ENCODE measurements around the gene RPA3.

Gene RPA3

DNA sequence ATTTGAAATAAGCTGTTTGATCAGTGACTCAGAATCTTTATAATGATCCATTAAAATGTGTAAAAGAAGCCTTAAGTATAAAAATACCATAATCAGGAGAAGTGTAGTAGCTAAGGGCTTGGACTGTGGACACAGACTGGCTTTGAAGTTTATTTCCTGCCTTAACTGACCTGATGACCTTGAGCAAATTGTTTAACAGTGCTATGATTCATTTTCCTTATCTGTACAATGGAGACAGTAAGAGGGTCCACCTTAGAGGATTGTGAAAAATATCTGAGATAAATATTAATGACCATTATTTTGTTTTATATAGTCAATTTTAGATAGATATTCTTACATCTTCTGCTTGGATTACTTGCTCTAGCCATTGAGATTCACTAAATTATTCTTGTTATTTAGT is 13.3 kb upstream of the RPA3 start:
- no peak for DNase-seq

DNA sequence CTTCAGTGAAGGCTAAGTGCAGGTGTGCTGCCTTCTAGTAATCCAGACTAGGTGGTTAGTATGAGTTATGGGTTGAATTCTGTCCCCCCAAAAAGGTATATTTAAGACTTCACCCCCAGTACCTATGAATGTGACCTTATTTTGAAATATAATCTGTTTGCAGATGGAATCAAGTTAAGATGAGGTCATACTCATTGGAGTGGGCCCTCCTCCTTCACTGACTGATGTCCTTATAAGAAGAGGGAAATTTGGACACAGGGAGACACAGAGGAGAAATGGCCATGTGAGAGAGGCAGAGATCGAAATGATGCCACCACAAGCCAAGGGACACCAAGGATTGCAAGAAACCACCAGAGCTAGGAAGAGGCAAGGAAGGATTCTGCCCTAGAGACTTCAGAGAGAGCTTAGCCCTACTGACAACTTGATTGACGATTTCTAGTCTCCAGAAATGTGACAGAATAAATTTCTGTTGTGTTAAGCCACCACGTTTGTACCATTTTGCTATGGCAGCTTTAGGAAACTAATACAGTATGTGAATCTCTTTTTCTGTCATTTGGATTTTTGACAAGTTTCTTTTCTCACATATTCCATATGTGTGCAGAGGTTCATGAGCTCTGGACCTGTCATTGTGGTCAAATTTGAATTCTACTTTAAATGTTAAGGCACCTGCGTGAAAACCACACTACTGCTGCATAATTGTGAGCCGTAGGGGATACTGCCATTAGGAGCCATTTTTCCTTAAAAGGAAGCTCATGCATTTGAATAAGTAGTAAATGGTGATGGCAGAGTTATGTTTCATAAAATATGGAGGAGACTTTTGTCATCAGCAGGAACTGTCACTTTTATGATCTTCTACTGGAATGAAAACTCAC is 2.6 kb upstream of the RPA3 start:
- DNase-seq: no peak

DNA sequence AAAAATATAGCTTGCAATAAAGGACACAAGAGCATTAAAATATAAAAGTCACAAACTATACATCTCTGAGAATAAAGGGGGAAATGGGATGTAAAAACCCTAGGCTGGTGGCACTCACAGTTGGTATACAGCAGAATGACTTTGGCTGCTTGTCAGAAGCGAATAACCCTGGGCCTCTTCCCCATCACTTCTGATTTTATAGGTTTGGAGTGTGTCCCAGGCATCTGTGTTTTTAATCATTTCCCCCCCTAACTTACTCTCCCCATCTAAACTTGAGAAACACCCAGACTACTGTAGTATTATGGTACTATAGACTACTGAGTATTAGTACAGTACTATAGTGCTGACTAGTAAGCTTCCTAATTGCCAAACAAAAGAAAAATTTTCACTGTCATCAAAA is 1.8 kb upstream of the RPA3 start:
- DNase-seq: no peak

DNA sequence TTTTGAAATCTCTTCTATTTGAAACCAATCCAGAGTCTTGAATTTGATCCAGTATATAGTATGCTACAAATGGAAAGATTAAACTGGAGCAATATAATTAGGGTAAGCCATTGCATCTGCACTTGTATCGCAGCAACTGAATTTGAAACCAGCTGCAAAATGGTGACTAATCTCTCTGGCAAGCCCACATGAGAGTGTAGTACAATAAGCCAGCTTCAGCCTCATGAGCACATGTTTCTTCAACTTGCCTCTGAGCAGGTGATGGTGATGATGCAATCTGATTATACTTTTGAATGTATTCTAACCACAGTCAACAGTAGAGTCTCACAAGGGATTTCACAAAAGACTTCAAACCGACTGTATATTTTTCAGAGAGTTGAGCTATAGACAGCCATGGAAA is 829 bp upstream of the RPA3 start:
- DNase-seq: no peak

DNA sequence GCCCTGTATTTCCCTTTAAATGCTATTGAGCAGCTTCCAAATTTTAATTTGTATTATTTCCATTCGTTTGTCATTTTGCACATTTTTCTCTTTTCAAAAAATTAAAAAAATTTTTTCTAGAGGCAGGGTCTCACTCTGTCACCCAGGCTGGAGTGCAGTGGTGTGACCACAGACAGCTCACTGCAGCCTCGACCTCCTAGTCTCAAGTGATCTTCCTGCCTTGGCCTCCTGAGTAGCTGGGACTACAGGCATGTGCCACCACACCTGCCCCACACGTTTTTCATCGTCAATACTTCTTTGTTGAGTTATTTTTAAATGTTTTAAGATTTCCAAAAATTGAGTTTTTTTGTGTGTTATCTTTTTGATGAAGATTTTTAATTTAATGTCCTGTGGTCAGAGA is 4.7 kb downstream of the RPA3 start:
- no peak for DNase-seq

DNA sequence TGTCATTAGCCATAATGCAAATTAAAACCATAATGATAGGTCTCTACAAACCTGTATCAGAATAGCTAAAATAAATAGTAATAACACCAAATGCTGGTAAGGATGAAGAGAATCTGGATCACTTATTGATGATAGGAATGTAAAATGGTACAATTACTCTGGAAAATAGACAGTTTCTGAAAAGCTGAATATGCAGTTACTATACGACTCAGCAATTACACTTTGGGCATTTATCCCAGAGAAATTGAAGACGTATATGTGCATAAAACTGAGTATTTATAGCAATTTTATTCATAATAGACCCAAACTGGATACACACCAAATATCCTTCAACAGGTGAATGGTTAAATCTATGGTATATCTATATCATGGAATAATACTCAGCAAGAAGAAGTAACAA is 7.9 kb downstream of the RPA3 start:
- DNase-seq: no peak

DNA sequence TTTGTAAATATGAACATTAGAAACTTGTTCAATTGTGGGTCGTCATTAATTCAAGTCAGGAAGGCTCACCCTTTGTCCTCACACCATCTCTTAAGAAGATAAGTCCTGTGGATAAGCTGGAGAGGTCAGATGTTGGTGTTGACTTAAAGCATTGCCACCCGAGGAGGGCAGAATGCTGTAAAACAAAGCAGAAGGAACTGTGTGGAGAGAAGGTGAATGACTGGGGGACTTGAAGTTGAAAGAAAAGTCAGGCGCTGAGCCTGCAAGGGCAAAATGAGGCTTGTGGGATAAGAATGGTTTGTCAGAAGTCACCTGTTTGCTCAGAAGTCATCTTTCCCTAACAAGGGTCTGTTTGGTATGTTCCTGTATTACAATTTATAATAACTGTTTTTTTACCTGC is 9.1 kb downstream of the RPA3 start:
- no peak for DNase-seq

DNA sequence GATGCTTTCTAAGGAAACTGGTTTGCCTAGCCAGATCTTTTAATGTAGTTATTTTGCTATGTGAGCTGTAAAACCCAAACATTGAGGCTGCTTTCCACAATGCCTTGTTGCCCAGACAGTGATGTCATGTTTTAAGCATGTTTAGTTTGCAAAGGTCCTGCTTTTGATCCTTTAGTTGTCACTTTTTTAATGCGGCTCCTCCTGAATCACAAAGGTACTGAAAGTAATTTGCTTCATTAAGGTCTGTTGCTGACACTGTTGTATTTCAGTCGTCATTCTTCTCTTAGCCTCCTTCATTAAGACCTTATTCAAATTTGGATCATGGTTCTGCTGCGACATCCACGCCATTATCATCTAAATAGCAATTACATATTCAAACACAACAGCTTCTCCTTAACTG is 10.6 kb downstream of the RPA3 start:
- DNase-seq: no peak

DNA sequence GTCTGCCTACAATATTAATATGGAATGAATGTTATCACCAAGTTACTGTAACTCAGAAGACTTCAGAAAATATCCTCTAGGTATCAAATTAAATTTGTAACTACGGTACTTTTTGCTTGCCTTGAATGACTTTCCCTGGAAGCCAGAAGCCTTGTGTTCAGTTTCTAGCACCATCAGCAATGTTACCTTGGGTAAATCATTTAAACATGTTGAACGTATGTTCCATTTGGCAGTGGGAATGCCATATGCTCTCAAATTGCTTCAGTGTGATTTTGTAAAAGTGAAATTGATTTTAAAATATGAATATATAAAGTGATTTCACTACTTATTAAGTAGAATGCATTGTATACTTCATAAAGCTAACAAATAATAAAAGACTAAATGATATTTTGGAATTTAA is 11.2 kb downstream of the RPA3 start:
- no peak for DNase-seq

DNA sequence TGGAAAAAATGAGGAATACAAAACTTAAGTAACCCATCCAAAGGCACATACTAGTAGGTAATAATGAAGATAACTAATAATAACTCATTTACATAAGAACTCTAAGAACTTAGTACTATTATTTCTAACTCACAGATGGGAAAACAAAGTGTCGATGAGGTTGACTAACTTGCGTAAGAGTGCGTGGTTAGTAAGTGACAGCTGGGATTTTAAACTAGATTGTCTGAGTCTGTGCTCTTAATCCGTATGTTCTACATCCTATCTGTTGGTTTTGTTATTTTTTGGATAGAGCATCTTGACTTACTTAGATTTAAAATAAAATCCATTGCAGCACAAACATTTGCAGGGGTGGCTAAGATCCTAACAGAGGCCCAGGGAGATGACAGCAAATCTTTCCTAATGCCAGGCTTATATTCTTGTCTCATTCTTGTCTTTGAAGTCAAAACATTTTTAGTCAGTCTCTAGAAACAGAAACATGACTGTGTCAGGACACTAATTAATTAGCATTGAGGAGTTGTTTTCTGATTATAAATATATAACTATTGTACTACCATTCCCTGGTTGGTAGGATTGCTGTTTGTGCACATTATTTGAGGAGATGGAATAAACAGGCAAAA is 11.7 kb downstream of the RPA3 start:
- DNase-seq: no peak

DNA sequence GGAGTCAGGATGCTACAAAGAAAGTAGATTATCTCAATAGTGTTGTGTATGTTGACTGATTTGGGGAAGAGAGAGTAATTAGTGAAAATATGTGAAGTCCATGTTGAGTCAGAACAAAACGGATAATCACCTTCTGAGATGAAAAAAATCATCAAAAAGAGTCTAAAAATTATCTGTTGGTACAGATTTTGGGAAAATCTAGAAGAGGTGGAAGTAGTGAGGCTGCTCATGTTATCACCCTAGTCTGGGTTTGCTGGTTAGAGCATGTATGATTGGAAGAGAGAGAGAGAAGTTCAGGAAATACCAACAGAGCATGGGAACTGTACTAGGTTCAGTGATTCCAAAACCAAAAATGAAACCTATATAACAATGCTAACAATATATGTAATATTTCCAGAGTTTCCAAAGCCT is 12.3 kb downstream of the RPA3 start:
- DNase-seq: no peak

DNA sequence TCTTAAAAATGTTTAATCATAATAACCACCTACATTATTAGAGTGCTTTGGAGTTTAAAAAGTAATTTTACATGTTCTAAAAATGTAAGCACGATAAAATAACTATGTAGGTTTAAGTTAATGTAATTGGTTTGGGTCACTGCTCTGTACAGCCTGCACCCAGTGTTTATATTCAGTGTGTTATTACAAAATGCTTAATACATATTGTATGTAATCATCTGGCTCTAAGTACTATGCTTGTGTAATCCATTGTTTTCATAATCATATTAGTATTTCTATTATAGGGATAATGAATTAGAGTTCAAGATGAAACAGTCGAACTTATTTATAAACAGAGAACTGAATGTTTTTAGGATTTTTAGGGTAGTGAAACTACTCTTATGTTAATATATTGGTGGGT is 13.1 kb downstream of the RPA3 start:
- DNase-seq: no peak

DNA sequence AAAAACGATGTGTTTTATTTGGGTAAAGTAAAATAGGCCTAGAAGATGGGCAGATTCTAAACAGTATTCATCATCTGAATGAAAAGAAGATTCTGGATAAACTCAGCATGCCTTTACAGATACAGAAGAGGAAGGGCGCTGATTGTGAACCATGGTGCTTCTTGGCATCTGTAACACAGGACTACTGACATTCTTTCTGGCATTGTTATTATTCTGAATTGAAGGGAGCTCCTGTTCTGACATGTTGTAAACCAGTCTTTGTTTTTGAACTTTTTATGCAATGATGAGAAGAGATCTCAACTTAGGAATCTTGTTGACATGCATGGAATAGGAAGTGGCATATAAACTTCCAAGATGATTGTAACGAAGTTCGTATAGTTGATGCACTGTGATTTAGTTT is 13.5 kb downstream of the RPA3 start:
- no peak for DNase-seq

DNA sequence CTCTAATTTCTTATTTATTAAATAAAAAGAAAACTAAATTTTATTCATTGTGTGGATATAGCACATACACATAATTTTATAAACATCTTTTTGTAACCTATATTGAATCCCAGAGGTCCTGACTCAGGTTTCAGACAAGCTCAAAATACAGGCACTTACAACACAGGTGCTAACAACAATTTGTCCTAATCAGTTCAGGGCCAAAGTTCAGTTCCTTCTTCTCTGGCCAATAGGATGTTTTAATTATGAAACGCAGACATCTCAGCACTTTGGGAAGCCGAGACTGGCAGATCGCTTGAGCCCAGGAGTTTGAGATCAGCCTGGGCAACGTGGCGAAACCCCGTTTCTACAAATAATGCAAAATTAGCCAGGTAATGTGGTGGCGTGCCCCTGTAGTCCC is 15.0 kb downstream of the RPA3 start:
- no peak for DNase-seq

DNA sequence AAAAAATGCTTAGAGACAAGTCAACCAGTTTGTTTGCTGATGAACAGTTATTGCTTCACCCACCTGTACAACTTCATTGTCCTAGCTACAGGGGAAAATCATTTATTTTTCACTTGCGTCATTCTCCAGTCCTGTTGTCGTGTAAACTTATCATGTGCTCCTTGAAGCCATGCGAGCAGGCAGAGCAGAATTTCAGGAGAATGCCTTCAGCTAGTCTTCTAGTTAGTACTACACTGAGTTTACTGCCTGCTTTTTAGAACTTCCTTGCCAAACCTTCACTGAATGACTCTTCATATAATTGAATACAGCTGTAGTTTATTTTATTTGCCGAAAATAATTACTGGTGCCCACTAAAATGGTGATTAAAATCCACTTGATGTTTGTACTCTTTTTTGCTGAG is 15.6 kb downstream of the RPA3 start:
- DNase-seq: no peak

DNA sequence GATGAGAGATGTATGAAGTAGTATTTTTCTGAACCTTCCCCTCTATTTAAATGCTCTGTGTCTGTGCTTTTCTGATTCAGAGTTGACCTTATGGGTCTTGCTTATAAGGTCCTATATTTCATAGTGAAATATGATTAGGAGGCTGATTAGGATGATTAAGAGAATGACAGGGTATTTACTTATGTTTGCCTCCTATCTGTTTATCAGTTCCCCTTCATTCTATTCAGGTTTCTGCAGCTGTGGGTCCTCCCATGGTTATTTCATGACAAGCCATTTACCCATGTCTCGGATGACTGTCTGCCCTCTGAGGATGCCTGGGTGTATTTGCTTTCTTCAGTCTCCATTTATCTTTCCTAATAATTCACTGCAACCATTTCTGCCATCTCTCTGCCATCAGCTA is 16.9 kb downstream of the RPA3 start:
- no peak for DNase-seq

DNA sequence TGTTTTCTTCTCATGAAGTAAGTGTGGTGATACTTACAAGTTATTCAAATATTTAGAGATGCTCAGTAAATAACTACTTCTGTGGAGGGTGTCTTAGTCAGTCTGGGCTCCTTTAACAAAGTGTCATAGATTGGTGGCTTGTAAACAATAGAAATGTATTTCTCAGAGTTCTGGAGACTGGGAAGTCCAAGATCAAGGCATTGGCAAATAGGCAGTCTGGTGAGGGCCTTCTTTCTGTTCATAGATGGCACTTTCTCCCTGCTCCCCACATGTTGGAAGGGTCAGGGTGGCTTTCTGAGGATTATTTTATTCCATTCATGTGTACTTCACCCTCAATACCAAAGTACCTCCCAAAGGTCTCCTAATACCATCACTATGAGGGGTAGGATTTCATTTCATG is 18.4 kb downstream of the RPA3 start:
- no peak for DNase-seq

DNA sequence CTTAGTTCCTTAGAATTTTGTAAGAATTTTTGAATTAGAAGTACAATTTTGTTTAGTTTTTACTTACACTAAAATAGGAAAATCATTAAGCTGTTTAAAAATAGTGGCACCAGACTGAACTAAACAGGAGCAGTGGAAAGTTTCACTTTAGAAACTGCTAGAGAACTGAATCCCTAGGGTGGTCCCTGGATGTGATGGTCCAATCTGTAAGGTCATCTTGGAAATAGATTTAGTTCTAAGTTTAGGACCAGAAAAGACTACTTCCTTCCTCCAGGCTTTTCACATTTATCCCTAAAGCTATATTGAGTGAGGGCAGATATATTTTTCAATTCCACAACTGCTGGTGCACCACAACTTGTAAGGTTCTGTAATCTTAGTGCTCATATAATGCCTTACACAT is 19.0 kb downstream of the RPA3 start:
- DNase-seq: no peak

DNA sequence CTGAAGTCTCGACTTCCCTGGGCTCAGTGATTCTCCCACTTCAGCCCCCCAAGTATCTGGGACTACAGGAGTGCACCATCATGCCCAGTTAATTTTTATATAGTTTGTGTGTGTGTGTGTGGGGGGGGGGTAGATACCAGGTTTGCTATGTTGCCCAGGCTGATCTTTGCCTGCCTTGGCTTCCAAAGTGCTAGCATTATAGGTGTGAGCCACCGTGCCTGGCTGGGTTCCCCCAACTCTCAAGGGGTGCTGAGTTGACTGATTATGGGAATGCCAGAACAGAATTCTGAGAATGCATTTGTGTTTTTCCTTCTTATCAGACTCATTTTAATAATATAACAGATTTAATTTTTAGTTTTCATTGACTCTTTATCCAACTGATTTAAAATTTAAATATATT is 19.5 kb downstream of the RPA3 start:
- DNase-seq: no peak

DNA sequence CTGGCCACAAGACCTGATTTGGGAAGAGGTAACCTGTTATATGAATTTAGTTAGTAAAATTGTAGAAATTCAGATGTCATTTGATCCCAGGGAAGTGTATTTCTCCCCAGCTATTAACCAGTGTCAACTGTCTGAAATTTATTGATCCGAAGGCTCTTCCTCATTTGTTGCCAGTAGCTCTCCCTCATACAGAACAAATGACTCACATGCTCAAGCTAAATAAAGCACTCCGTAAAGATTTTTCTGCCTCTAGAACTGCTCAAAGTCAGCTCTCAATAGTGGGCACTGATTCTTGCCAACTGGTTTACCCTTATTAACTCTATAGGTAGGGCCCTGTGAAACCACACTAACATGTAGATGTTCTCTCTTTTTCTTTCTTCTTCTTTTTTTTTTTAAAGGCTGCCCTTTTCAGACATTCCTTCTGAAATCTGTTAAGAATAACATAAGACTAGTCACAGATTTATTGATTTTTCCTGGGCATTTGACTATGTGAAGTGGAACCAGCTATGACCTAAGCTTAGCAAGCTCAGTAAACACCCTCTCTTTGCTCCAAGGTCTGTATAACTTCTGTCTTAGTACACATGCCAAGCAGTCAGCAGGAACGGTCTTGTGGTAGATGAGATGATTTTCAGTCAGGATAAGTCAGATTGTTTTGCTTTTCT is 21.8 kb downstream of the RPA3 start:
- no peak for DNase-seq

DNA sequence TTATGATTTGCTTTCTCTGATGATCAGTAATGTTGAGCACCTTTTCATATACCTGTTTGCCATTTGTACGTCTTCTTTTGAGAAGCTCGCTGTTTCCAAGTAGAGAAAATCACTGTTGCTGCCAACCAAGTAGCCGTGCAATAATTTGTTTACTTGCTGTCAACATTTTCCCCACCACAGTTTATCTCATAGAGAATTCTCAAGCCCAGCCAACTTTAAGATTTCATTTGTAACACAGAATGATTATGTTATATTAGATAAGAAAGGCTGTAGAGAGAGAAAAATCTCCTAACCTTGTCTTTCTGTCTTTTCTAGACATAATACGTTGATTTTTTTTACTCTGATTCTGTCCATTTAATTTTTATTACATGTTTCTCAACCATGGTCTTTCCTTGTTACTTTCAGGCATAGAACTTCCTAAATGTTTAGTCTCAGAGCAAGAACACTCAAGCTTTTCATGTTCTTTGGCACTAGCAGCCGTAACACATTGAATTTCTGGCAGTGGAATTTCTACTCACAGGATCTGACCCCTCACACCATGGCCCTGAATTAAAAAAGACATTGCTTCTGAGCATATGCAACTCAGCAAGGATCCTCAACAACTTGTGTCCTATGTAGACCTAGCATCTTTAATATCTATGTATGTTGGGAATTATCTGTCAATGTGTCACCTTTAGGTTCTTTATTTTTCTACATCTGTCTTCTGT is 23.1 kb downstream of the RPA3 start:
- DNase-seq: no peak

DNA sequence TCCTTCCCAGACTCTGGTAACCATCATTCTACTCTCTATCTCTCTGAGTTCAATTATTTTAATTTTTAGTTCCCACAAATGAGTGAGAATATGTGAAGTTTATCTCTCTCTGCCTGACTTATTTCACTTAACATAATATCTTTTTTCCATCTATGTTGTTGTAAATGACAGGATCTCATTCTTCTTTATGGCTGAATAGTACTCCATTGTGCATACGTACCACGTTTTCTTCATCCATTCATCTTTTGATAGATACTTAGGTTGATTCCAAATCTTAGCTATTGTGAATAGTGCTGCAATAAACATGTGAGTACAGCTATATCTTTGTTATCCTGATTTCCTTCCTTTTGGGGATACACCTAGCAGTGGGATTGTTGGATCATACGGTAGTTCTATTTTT is 23.9 kb downstream of the RPA3 start:
- no peak for DNase-seq

DNA sequence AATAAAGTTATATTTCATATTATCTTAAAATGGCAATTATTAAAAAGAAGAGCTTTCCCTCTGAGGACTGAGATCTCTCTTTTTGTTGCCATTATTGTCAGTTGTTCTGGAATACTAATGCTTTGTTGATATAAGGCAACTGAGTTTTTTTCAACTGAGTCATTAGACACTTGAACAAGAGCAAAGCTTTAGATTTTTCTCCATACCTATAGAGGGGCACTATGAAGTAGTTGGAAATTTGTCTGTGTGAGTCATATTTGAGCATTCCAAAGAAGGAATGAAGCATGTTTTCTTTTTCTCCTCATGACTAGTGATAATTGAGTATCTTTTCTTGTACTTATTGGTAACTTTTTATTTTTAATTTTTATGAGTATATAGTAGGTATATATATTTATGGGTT is 24.5 kb downstream of the RPA3 start:
- DNase-seq: no peak

DNA sequence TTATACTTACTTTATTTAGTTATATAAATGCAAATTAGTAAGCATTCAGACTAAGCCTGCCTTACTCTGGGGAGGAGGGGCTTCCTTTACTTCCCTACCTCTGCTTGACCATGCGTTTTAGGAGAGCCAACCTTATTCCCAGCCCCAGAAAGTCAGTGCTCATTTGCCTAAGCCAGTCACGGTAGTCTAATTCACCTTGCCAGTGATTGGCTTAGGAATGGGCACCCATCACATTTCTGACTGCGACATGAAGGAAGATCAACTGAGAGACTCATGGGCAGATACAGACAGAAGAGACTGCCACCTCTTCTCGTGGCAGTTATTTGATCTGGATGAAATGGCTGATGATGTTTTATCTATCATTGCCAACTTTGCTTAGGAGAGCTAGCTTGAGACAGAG is 29.5 kb downstream of the RPA3 start:
- DNase-seq: no peak
